HG03521 (cell line): ENCODE results near the gene BAK1.

Source experiments
- ATAC-seq: cut with Tn5 transposase; IDR thresholded peaks from one replicate; pipeline ENCODE4 v1.9.1; 2021; ENCODE audit warnings: mild to moderate bottlenecking, moderate library complexity; ENCODE audit not compliant: unreplicated experiment

The BAK1 gene

GRCh38 chr6:33588894-33589293, 8.8 kb upstream of the BAK1 start:
- ATAC-seq = no peak

GRCh38 chr6:33587529-33587928, 7.5 kb upstream of the BAK1 start:
- ATAC-seq = no peak

GRCh38 chr6:33586108-33586640, 6.1 kb upstream of the BAK1 start:
- ATAC-seq = no peak

DNA sequence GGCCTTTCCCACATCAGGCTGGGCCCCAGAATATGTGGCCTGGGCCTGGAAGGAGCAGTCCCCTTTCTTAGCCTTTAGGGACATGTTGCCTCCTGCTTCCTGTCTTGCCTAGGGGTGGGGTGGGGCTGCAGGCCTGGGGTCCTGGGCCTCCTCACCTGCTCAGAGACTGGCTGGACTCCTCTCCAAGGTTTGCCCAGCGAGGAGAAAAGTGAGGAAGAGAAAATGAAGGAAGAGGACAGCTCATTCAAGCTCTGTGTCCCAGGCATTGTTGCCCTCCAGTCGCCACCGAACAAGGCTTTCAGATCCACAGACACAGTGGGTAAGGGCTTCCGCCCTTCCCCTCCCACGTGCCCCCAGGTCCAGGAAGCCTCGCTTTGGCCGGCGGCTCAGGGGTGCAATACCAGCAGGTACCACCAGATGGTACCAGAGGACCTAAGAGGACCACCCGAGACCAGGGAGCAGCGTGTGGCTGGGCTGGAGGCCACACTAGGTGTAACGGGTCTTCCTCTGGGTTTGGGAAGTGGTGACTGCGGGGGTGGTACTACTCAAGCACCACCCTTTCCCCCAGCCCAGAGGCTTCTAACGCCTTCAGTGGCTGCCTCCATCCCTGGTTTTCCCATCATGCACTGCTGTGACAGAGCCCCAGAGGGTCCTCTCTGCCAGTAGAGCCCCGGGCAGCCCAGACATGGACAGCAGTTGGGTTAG, 5.5 kb upstream of the BAK1 start:
- no peak for ATAC-seq

DNA sequence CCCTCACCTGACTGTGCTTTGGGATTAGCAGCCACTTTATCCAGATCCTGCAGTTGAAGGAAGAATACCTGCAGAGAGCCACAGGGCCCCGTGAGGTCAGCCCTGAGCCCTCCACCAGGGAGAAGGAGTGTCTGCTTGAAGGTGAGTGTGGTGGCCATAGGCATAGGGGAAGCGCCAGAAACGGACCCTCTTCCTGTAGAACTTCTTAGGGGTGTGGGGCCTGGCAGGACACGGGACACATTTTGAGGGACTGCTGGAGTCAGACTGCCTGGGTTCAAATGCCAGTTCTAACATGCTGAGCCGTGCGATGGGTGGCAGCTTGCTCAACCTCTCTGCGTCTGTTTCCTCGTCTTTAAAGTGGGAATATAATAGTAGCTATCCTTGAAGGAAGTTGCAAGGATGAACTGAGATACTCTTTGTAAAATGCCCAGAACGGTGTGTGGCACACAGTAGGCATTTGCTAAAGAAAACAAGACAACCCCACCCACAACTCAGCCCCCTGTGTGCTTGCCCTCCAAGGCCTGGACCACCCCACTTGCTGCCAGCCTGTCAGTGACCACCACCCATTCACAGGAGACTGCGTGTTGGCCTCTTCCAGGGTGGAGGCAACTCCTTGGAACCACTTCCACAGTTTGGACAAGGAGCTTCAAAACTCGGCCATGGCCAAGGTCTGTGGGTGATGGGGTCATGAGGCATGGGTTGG, 4.8 kb upstream of the BAK1 start:
- ATAC-seq = no peak

GRCh38 chr6:33583591-33584155, 3.6 kb upstream of the BAK1 start:
- no peak for ATAC-seq

DNA sequence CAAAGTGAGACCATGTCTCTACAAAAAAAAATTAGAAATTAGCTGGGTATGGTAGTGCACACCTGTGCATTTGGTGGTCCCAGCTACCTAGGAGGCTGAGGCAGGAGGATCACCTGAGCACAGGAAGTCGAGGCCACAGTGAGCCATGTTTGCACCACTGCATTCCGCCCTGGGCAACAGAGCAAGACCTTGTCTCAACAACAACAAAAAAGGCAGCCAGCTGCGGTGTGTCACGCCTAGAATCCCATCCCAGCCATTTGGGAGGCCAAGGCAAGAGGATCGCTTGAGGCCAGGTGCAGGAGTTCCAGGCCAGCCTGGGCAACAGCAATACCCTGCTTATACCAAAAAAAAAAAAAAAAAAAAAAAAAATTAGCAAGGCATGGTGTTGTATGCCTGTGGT, 1.1 kb upstream of the BAK1 start:
- ATAC-seq = no peak

GRCh38 chr6:33578588-33579011, 1.5 kb downstream of the BAK1 start:
- ATAC-seq = no peak

- no peak for ATAC-seq
Observed at GRCh38 chr6:33578164-33578563, 1.9 kb downstream of the BAK1 start.

GRCh38 chr6:33577718-33578117, 2.4 kb downstream of the BAK1 start:
- no peak for ATAC-seq

GRCh38 chr6:33577106-33577535, 3.0 kb downstream of the BAK1 start:
- no peak for ATAC-seq

GRCh38 chr6:33576668-33577067, 3.4 kb downstream of the BAK1 start:
- no peak for ATAC-seq

DNA sequence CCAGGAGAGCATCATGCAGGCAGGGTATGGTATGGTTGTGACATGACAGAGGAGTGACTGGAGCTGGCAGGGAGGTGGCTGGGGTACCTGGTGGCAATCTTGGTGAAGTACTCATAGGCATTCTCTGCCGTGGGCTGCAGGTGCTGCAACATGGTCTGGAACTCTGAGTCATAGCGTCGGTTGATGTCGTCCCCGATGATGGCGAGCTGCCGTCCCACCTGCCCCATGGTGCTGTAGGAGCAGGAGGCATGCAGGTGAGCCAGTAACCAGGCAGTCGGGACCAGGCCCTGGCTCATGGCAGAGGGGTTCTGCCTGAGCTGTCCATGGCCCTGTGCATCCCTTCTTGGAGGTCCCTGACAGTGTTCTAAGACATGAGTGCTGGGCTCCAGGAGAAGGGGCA, 4.9 kb downstream of the BAK1 start:
- no peak for ATAC-seq

GRCh38 chr6:33571637-33572316, 8.3 kb downstream of the BAK1 start:
- ATAC-seq = no peak

DNA sequence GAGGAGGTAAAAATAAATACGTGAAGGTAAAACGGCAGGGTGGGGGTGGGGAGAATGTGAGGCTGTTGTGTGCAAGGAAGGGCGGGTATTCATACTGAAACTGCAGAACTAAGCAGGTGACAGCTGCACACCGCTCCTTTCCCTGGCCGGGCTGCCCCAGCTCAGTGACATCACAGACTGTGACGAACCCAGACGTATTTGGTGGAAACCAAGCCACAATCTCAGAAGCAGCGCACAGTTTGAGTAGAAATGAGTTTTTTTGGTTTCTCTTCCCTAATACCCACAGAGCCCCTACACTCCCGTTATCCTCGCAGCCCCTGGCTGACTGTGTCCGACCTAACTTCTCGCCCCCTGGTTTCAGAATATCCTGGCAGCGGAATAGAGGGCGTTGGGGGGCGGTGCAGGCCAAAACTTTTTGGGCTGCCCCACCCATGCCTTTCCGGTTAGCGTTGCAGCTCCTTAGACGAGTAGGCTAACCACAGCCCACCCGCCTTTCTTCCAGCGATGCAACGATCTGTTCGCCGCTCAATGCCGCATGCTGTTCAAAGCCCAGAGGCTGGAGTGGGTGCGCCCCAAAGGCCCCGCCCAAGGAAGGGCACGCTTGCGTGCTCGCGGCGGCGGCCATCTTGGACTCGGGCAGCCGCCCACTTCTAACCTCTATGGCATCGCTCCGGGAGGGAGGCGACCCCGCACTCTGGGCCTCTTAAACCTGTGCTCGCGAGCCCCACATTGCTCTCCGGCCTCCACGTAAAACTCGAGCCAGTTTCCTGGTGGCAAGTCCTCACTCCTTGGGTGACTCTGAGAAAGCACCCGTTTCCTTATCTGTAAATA, 9.1 kb downstream of the BAK1 start:
- peak; percentile 82 for ATAC-seq

DNA sequence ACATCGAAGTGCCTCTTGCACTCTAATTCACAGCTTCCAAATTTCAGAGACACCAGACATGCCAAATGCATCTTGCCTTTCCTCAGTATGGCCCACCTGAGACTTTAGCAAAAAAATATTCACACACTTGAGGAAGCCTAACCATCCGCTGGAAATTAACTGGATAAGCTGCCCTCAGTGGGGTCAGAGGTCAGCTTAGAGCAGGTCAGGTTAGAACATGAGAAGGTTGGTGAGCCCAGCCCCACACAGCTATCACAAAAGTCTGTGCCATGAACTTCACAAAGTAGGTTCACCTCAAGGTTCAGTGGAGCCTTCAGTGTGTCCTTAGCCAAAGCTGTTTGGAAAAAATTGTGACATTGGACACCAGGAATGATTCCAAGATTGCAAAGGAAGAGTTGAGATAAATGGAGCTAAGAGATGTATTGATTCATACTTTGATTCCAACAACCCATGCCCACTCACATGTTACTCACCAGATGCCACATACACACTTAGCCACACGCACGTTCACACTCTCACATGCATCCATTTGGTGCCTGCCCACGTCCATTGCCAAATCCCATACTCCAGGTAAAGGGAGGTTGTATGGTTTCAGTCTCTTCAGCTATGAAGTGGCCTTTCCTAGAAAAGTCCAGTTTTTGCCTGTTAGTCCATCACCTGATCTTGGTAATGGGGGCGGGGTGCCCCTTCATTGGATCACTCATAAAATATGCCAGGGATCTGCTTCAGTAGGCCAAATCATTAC, 11.1 kb downstream of the BAK1 start:
- ATAC-seq = no peak

DNA sequence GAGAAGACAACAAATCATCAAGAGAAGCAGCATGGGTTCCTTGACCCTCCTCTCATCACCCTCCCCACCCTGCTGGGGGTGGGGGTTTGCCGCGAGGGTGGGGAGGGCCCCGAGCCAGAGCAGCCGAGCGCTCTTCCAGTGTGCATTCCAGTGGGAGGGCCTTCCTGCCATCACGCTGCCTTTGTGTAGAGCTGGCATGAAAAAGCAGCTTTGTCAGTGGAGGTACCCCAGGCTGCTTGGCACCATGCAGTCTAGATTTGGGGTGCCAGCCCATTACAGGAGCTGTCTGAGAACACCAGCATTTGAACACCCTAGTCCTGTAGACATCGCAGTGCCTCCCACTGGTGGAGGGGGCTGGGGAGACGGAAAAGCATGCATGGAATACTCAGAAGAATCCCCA, 12.2 kb downstream of the BAK1 start:
- ATAC-seq = no peak

- ATAC-seq = no peak
Observed at GRCh38 chr6:33566182-33567084, 13.6 kb downstream of the BAK1 start.

- no peak for ATAC-seq
Observed at GRCh38 chr6:33558801-33559200, 21.3 kb downstream of the BAK1 start.
